ENCODE data around the gene PARVA. TPM values are rescaled to one million over a fixed set of nuclear protein-coding genes. Genes with fewer than 3 reads are reported as not detected.

Gene PARVA
- total and polyA plus RNA-seq, 2 of the 8 experiments (the other 6 are each of a cell fraction or from before 2014, with no cell fraction given): 3.1 to 13.5 TPM

GRCh38 chr11:12539572-12539971, 162.2 kb downstream of the PARVA start:
- H3K9me3 ChIP-seq (ENCODE audit: insufficient read depth in 2 of 2, low read depth in 1 of 2, low read length in 1 of 2): no peaks in the 10 kb centered on the region
- H3K4me1 ChIP-seq (replicated peaks in 1 of 4; ENCODE audit: control insufficient read depth in 3 of 4, insufficient read depth in 4 of 4, low read length in 3 of 4): no peaks in the 10 kb centered on the region; a peak in 1 of 7 replicates
- no peak overlapping the region for H2BK20ac ChIP-seq (ENCODE audit: low read length)
- no peak overlapping the region for H3K56ac ChIP-seq (replicated peaks; ENCODE audit: insufficient read length, low read depth, low read length)
- no peak overlapping the region for H3K23ac ChIP-seq (ENCODE audit: insufficient read length)
- FAIRE-seq (no peak), DNase-seq (ENCODE audit: low read depth in 1 of 2, low spot score in 2 of 2) (no peak)
- H2BK12ac ChIP-seq (ENCODE audit: low read depth, low read length): no peak overlapping the region
- no peak overlapping the region for H3K4me2 ChIP-seq (ENCODE audit: insufficient read depth in 1 of 2, low read depth in 2 of 2, low read length in 2 of 2)
- no peaks in the 10 kb centered on the region for H3K79me1 ChIP-seq (ENCODE audit: low read depth, low read length)
- TF ChIP-seq BACH1 (IDR thresholded peaks at IDR 0.05; ENCODE audit: low read length) (no peak), RBBP5 (IDR thresholded peaks at IDR 0.05; ENCODE audit: borderline replicate concordance, low read depth, low read length) (no peak), KDM1A (IDR thresholded peaks at IDR 0.05; ENCODE audit: borderline replicate concordance, low read length) (no peak), SP2 (IDR thresholded peaks at IDR 0.05; ENCODE audit: low read length) (no peak), EZH2 (IDR thresholded peaks at IDR 0.05; ENCODE audit: low read depth, low read length, severe bottlenecking) (no peak), KDM5A (IDR thresholded peaks at IDR 0.05; ENCODE audit: low read length) (no peak), SRF (IDR thresholded peaks at IDR 0.05; ENCODE audit: low read depth, low read length) (no peak), ASH2L (IDR thresholded peaks at IDR 0.05; ENCODE audit: low read length) (no peak), PHF8 (conservative IDR thresholded peaks at IDR 0.05; ENCODE audit: low read depth, low read length) (no peak), KDM4A (IDR thresholded peaks at IDR 0.05; ENCODE audit: low read depth, low read length, severe bottlenecking) (no peak), POLR2AphosphoS5 (IDR thresholded peaks at IDR 0.05; ENCODE audit: low read depth, low read length) (no peak), TBP (IDR thresholded peaks at IDR 0.05; ENCODE audit: low read depth, low read length) (no peak), SAP30 (IDR thresholded peaks at IDR 0.05; ENCODE audit: insufficient read depth, insufficient replicate concordance, low read length) (no peak)
- TF ChIP-seq, protein P1, sequence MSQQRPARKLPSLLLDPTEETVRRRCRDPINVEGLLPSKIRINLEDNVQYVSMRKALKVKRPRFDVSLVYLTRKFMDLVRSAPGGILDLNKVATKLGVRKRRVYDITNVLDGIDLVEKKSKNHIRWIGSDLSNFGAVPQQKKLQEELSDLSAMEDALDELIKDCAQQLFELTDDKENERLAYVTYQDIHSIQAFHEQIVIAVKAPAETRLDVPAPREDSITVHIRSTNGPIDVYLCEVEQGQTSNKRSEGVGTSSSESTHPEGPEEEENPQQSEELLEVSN (IDR thresholded peaks at IDR 0.05): no peak
- H3K4ac ChIP-seq (replicated peaks; ENCODE audit: insufficient read length, low read depth, low read length): no peak overlapping the region
- H3K23me2 ChIP-seq (ENCODE audit: low read depth, low read length): no peaks in the 10 kb centered on the region
- no peak overlapping the region for H2BK15ac ChIP-seq (ENCODE audit: low read length)
- H3K4me3 ChIP-seq (ENCODE audit: extremely low read depth in 1 of 4, insufficient read depth in 2 of 4, low read depth in 3 of 4, low read length in 4 of 4): no peak overlapping the region
- no peaks in the 10 kb centered on the region for H3K36me3 ChIP-seq (ENCODE audit: control insufficient read depth in 2 of 4, insufficient read depth in 4 of 4, low read length in 3 of 4)
- no peak overlapping the region for H2BK120ac ChIP-seq (replicated peaks; ENCODE audit: low read depth, low read length)
- H3K27me3 ChIP-seq (replicated peaks in 1 of 4; ENCODE audit: control insufficient read depth in 3 of 4, extremely low read depth in 1 of 4, insufficient read depth in 3 of 4, low read length in 3 of 4): no peaks in the 10 kb centered on the region
- ChIA-PET POLR2A (ENCODE audit: partially characterized antibody) (no interaction called here), CTCF (ENCODE audit: partially characterized antibody) (no interaction called here)
- no peaks in the 10 kb centered on the region for H4K20me1 ChIP-seq (replicated peaks in 1 of 2; ENCODE audit: control insufficient read depth in 1 of 2, insufficient read depth in 2 of 2, low read length in 2 of 2)
- H2AK5ac ChIP-seq (ENCODE audit: low read depth, low read length): no peak overlapping the region
- H3K27ac ChIP-seq (ENCODE audit: low read depth, low read length): no peak overlapping the region
- H2AFZ ChIP-seq (ENCODE audit: low read length): no peak overlapping the region
- H3K9ac ChIP-seq (replicated peaks in 1 of 4; ENCODE audit: extremely low read depth in 1 of 4, low read depth in 3 of 4, low read length in 3 of 4): no peak overlapping the region
- H3K14ac ChIP-seq (ENCODE audit: insufficient read length): no peak overlapping the region
- H4K91ac ChIP-seq (replicated peaks; ENCODE audit: insufficient read length, low read length): no peak overlapping the region
- WGBS, 2 experiments (ENCODE audit: extremely low coverage in 1 of 2, insufficient coverage in 1 of 2, insufficient read length in 1 of 2, insufficient replicate concordance in 2 of 2, low coverage in 1 of 2, low lambda C conversion rate in 2 of 2, missing lambda C conversion rate in 1 of 2): 90% methylated on average over 4 of the region's 4 CpGs; no CpG with 5 or more reads in 1 of the 2 experiments
- no peak overlapping the region for H2BK5ac ChIP-seq (ENCODE audit: low read depth, low read length)
- no peak overlapping the region for H4K5ac ChIP-seq (ENCODE audit: insufficient read length, low read depth, low read length)
- H4K8ac ChIP-seq (ENCODE audit: extremely low read depth, insufficient read depth, low read length): no peak overlapping the region
- H3K18ac ChIP-seq (ENCODE audit: extremely low read depth, low read length): no peak overlapping the region
- H3K79me2 ChIP-seq (ENCODE audit: control insufficient read depth in 1 of 2, insufficient read depth in 2 of 2, low read length in 2 of 2): no peaks in the 10 kb centered on the region

Data from H1 (cell line).